Epidermal melanocyte (primary cell): ENCODE results near the gene HSPB7.
"Not testable (repeated sequence)": the region's sequence is repeated elsewhere in the genome, so short reads cannot be mapped to it uniquely, and the experiment has no call there.

Experiments
- DNase-seq: peaks from one replicate; pipeline ENCODE4 v3.0.0; 2011; ENCODE audit warnings: low spot score; ENCODE audit not compliant: insufficient read length

HSPB7 gene

DNA sequence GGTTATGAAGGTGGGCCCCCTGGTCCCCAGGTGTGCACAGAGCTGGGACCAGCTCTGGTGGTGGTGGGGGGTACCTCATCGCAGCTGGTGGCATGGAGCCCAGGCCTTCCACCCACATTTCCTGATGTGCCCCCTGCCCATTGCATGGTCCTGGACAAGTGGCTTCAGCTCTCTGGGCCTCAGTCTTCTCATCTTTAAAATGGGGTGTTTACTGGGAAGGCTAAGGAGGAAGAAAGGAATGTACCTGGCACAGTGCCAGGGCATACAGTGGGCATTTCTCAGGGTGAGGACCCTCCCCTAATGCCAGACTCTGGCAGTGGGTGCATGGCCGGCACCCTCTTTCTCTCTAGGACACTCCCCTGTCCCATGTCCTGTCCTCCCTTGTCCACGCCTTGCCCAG, 33.2 kb upstream of the HSPB7 start:
- no peak for DNase-seq

DNA sequence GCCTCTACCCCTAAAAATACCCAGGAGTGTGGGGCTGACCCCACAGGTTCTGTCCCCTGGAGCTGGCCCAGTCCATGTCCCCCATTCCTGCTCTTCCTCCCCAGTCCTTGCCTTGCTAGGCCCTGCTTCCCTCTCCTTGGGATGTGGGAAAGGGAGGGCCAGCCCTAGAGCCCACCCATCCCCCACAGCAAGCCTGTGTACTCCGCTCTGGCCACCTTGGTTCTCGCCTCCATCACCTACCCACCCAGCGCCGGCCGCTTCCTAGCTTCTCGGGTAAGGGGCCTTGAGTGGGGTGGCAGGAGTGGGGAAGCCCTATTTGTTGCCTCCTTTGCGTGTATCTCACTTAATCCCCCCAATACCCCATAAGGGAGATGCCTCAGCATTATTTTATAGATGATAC, 32.5 kb upstream of the HSPB7 start:
- no peak for DNase-seq

DNA sequence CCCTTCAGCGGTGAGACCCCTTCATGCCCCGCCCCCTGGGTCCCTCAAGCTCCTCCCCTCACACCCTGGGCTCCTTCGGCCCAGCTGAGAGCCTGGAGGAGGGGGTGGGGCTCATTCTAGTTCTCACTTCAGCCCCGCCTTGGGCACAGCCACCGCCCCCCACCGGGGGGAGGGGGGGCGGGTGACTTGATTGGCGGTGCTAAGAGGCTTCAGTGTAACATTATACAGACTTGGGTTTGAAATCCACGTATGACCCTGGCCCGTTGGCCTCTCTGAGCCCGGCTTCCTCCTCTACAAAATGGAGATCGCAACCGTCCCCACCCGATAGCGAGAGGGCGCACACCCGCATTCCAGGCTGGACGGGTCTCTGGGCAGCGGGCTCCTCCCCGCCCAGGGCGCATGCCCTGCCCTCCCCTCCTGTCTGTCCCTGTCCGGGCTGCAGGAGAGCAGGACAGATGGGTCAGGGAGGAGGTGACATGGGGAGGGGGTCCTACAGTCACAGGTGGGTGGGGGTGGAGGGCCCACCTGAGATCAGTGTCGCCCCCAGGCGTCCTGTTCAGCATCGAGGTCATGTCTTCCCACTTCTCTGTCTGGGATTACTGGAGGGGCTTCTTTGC, 30.8 kb upstream of the HSPB7 start:
- DNase-seq, result no peak

DNA sequence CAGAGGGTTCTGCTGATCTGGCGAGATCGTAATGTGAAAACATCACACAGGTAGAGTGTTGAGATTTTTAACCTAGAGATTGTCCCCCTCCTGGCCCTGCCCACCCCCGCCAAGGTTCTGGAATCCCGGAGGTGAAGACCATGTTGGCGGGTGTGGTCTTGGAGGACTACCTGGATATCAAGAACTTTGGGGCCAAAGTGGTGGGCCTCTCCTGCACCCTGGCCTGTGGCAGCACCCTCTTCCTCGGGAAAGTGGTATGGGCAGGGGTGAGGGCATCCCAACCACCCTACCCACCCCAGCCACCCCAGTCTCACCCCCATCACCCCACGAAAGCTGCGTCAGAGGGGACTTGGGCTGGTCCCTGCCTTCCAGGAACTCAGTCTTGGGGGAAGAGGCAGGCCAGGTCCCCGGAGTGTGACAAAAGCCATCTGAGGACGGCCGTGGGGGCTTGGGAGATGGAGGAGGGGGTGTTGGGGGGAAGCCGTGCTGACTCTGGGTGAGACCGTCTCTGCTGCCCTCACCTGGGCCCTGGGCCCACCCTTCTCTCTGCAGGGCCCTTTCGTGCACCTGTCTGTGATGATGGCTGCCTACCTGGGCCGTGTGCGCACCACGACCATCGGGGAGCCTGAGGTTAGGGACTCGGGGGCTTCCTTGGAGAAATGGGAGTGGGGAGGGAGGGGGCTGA, 30.1 kb upstream of the HSPB7 start:
- DNase-seq, result no peak

DNA sequence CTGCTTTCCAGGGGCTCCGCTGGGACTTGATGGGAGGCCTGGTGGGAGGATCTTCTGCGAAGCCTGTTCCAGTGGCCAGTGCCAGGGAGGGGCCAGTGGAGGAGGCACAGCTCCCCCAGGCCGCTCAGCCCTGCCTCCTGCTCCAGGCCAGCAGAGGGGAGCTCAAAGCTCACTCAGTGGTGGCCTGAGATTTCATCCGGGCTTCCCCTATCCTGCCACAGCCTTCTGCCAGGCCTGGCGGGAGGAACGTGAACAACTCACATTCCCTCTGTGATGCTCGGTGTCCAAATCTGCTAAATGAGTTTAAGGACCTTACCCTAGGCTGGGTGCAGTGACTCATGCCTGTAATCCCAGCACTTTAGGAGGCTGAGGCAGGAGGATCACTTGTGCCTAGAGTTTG, 29.0 kb upstream of the HSPB7 start:
- no peak for DNase-seq

DNA sequence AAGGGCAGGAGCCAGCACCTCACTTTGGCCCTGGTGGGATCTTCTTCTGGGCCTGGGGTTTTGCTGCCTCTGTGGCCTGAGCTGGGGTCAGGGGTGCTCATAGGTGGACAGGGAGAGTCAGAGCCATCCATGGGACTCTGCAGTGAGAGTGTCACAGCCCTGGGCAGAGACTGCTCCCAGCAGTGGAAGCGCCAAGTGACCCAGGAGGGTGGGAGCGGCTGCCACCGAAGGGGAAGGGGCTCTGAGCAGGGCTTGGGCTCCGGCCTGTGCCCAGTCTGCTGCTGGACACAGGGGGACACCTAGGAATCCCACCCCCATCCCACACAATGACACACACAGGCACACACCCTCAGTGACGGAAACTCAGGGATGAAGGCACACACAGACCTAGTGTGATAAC, 26.1 kb upstream of the HSPB7 start:
- DNase-seq, result no peak

DNA sequence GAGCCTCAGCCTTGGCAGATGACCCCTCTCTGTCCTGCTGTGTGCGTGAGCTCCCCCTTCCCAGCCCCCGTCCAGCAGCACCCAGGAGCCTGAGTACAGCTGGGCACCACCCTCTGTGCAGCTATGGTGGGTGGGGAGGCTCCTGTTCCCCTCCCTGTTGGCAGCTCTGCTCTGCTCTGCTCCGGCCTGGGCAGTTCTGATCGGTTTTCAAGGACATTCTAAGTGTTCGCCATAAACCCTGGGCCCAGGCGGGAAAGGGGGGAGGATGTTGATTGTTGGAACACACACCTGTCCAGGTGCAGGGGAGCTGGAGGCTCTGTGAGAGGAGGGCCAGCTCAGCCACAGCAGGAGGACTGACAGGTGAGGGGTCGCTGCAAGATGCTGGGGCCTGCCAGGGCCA, 25.7 kb upstream of the HSPB7 start, which contains the start of gene CLCNKB:
CLCNKB (plus strand) TSS at position 262 of the 400 bp plus-strand sequence. CDS start 711 bp downstream, outside the sequence.
- no peak for DNase-seq

DNA sequence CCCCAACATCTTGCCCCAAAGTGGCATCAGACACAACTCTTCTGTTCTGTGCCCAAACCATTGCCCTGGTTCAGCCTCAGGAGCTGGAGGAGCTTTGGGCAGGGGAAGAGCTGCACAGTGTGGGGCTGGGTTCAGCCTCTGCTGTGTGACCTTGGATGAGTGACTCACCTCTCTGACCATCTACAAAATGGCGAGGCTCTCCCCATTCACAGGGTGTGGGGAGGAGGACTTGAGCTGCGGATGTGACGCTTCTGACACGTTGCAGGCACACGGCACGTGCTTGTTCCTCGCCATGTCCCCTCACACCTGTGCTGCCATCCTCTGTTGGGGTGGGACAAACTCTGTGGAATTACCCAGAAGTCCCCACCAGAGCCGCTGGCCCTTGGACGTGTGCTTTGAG, 24.8 kb upstream of the HSPB7 start:
- DNase-seq, result not testable (repeated sequence)

DNA sequence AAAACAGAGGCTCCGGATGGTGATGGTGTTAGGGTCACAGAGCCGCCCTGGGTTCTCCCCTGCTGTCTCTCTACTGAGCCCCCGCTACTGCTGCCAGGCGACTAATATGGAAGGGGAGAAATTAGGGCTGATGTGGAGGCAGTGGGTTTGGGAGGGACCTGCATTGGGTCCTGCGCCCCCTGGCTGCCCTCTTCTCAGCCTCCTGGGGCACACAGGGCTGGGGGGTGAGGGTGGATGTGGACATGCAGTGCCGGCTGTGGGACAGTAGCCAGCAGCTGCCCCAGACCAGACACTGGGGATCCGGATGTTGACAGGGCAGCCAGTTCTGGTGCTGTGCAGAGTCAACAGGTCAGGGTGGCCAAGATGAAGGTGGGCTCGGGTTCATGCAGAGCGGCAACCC, 24.3 kb upstream of the HSPB7 start:
- no peak for DNase-seq

DNA sequence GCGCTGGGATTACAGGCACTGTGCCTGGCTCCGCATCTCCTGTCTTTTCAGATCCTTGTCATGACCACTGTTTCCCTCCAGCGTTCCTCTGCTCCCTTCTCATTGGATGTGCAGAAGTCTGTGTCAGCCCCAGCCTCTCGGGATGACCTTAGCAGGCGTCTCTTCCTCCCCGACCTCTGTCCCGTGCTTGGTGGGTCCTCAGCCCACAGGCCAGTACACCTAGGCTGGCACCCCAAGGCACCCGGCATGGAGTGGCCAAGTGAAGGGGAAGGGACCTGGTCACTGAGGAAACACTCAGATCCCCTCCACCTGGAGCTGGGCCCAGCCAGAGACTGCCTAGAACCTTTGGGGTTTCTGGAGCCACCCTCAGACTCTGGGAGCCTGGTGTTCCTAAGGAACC, 23.4 kb upstream of the HSPB7 start:
- DNase-seq, result no peak

DNA sequence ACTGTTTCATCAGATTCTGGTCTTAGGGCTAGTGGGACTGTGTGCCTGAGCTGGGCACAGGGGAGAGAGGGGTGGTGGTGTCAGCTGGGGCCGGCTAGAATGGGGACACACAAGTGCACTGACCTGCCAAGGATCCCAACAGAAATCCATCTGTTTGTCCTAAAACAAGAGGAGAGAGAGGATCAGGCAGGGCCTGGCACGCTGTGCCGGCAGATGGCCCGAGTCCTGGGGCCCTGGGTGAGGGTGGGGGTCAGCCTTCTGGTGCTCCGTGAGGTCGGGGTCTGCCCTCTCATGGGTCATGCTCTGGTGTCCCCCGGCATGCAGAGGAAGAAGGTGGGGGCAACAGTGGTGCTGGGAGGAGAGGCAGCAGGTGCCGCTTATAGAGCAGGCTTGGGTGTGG, 22.0 kb upstream of the HSPB7 start:
- DNase-seq, result not testable (repeated sequence)

DNA sequence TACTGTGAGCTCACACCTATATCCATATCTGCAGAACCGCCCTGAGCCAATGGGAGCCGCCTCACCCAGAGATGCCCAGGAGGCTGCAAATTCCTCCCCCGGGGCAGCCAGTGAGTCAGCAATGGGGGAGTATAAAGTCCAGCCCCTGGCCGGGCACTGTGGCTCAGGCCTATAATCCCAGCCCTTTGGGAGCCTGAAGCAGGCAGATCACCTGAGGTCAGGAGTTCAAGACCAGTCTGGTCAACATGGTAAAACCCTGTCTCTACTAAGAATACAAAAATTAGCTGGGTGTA, 20.7 kb upstream of the HSPB7 start:
- no peak for DNase-seq

DNA sequence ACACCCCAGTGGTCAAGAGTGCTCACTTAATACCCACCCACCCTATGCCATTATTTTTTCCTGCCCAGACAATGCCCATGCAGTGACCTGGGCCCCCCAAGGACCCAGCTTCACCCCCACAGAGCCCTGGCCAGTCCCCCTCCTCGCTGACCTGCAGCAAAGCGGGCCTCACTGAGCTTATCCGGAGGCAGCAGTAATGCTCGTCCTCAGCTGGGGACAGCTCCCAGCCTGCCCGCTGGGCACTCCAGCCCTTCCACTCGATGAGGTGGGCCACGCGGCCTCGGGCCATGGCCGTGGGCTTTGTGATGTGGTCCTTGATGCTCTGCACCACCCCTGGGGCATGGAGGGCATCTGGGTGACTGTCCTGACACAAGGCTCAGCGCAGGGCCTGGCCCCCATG, 18.6 kb upstream of the HSPB7 start:
- not testable (repeated sequence) for DNase-seq

DNA sequence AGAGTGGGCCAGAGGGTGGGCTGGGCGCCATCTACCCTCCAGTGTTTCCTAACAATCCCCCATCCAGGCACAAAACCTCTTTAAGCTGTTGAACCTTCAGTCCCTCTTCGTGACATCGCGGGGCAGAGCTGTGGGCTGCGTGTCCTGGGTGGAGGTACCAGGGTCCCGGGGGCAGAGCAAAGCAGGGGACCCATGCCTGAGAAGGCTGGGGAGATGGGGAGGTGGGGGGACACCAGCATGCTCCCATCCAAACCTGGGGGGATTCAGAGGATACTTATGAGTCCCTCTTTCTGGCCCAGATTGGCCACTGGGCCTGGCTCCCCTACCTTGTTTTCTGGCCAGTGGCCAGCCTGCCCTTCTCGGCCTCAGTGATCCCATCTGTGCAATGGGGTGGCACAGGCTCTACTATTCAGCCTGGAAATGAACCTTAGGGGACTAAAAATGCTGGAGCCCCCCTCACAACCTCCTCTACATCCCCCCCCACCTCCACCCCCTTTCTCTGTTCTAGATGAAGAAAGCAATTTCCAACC, 15.3 kb upstream of the HSPB7 start:
- DNase-seq, result not testable (repeated sequence)

DNA sequence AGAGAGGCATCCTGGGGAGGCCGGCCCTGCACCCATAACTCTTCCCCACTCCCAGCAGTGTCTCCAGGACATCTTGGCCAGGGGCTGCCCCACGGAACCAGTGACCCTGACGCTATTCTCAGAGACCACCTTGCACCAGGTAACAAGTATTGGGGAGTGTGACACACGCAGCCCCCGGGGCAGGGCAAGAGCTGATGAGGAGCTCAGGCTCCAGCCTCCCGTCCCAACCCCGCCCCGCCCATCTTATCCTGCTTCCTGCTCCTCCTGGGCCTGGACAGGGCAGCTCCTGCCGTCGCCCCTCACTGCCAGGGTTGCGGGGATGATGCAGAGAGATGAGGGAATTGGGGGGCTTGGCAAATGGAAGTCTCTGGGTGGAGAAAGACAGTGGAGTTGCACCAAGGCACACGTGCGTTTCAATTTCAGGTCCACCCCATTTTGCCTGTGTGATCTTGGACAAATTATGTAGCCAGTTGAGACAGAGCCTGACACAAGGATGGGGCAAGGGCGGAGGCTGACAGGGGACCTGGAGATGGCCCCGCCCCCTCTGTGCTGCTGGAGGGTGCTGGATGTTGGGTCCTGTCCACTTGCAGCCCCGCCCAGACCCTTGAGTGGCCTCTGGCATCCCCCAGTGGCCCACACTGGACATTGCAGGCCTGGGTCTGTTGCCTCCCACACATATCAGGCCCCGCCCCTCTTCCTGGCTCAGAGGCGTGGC, 14.7 kb upstream of the HSPB7 start:
- peak; percentile 95 for DNase-seq

DNA sequence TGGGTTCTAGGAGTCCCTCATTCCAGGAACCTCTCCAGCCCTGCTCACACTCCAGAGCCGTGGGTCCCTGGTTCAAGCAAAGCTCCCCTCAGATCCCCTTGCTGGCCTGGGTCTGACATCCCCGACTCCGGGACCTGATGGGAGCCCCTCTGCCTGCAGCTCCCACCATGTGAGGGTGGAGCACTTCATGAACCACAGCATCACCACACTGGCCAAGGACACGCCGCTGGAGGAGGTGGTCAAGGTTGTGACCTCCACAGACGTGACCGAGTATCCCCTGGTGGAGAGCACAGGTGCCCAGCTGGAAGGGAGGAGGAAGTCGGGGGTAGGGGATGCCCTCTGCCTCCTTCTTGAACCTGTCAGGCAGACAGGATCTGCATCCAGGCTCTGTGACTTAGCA, 13.7 kb upstream of the HSPB7 start:
- DNase-seq, result no peak

DNA sequence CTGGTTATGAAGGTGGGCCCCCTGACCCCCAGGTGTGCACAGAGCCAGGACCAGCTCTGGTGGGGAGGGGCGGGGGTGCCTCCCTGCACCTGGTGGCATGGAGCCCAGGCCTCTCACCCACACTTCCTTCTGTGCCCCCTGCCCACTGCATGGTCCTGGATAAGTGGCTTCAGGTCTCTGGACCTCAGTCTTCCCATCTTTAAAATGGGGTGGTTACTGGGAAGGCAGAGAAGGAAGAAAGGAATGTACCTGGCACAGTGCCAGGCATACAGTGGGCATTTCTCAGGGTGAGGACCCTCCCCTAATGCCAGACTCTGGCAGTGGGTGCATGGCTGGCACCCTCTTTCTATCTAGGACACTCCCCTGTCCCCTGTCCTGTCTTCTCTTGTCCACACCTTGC, 11.4 kb upstream of the HSPB7 start:
- DNase-seq, result no peak

DNA sequence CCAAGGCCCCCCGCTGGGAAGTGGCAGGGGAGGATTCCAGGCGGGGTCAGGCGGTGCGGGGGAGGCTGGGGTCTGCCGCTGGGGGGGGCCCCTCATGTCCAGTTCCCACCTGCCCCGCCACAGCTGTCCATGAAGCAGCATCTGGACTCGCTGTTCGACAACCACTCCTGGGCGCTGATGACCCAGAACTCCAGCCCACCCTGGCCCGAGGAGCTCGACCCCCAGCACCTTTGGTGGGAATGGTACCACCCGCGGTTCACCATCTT, 11.1 kb upstream of the HSPB7 start:
- not testable (repeated sequence) for DNase-seq

DNA sequence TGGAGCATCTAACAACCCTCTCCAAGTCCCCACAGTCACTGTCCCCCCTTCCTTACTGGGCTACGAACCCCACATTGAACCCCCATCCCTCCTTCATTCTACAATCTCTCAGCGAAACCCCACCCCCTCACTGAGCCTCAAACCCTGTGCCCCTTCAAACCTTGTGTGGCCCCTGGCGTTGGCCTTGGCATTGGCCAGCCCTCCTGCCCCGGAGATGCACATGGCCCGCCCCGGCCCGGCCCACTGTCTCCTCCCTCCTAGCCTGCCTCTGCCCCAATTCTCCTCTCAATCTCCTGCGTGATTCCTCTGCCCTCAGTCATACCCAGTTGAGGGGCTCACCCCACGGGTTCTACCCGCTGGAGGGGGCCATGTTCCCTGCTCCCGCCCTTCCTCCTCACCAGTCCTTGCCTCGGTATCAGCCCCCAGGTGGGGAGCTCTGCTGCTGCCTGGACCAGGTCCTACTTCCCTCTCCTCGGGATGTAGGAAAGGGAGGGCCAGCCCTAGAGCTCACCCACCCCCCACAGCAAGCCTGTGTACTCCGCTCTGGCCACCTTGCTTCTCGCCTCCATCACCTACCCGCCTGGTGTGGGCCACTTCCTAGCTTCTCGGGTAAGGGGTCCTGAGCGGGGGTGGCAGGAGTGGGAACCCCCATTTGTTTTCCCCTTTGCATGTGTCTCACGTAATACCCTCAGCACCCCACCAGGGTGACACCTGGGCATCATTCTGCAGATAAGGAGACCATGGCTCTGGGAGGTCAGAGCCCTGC, 10.6 kb upstream of the HSPB7 start:
- DNase-seq, result no peak

DNA sequence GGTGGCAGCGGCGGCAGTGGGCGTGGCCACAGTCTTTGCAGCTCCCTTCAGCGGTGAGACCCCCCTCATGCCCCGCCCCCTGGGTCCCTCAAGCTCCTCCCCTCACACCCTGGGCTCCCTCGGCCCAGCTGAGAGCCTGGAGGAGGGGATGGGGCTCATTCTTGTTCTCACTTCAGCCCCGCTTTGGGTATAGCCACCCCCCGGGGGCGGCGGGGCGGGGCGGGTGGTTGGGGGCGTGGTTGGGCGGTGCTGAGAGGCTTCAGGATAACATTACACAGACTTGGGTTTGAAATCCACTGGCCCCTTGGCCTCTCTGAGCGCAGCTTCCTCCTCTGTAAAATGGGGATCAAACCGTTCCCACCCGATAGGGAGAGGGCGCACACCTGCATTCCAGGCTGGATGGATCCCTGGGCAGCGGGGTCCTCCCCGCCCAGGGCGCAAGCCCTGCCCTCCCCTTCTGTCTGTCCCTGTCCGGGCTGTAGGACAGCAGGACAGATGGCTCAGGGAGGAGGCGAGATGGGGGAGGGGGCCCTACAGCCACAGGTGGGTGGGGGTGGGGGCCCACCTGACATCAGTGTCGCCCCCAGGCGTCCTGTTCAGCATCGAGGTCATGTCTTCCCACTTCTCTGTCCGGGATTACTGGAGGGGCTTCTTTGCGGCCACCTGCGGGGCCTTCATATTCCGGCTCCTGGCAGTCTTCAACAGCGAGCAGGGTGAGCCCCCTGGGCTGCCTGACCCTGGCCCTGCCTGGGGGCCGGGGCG, 9.1 kb upstream of the HSPB7 start:
- no peak for DNase-seq

DNA sequence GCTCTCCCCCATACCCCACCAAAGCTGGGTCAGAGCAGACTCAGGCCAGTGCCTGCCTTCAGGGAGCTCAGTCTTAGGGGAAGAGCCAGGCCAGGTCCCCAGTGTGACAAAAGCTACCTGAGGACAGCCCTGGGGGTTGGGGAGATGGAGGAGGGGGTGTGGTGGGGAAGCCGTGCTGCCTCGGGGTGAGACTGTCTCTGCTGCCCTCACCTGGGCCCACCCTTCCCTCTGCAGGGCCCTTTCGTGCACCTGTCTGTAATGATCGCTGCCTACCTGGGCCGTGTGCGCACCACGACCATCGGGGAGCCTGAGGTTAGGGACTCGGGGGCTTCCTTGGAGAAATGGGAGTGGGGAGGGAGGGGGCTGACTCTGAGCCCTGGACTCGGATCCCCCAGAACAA, 8.5 kb upstream of the HSPB7 start:
- DNase-seq, result not testable (repeated sequence)
